Measurements from ENCODE around the gene ZNF576.

DNA sequence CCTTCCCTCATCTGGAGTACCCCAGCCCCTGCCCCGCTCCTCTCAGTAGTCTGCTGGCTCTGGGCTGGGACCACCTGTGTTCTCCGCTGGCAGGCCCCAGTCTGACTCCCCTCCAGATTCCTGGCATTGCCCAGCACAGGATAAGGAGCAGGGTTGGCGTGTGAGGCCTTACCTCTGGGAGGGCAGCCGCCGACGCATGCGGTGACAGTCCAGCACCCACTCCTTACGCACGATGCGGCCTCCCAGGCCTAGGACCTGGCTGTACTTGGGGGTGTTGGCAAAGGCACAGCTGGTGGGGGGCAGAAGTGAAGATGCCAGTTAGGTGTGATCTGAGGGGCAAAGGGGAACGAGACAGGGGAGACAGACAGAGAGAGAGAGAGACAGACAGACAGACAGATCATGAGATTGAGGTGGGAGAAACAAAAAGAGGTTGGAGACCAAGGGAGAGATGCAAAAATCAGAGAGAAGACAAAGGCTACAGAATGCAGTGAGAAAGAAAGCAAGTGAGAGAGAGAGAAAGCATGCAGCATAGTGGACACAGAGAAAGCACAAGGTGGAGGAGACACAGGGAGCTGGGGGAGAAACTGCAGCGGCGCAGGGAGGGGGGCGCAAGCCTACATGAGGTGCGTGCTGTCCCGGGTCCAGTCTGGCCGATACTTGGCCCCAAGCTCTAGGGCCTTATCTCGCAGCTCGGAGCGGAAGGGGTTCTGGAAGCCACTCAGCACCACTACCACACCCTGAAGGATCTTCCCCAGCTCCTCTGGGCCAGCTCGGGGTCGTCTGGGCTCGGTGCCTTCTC is 44.8 kb upstream of the ZNF576 start:
- TF ChIP-seq HDGF (IDR thresholded peaks at IDR 0.05; ENCODE audit: borderline replicate concordance) (no peak), ZNF384 (IDR thresholded peaks at IDR 0.05) (no peak), ELF4 (IDR thresholded peaks at IDR 0.05) (no peak), BHLHE40 (IDR thresholded peaks at IDR 0.05; ENCODE audit: borderline replicate concordance) (no peak), FOXM1 (IDR thresholded peaks at IDR 0.05; ENCODE audit: borderline replicate concordance) (no peak), TARDBP (IDR thresholded peaks at IDR 0.05) (no peak), SUZ12 (IDR thresholded peaks at IDR 0.05) (no peak), NFRKB (IDR thresholded peaks at IDR 0.05) (no peak), FOXK2 (IDR thresholded peaks at IDR 0.05) (no peak), CTBP1 (IDR thresholded peaks at IDR 0.05; ENCODE audit: borderline replicate concordance) (no peak), L3MBTL2 (conservative IDR thresholded peaks at IDR 0.05) (no peak)
- TF ChIP-seq, protein P1, sequence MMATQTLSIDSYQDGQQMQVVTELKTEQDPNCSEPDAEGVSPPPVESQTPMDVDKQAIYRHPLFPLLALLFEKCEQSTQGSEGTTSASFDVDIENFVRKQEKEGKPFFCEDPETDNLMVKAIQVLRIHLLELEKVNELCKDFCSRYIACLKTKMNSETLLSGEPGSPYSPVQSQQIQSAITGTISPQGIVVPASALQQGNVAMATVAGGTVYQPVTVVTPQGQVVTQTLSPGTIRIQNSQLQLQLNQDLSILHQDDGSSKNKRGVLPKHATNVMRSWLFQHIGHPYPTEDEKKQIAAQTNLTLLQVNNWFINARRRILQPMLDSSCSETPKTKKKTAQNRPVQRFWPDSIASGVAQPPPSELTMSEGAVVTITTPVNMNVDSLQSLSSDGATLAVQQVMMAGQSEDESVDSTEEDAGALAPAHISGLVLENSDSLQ (IDR thresholded peaks at IDR 0.05): no peak
